22Rv1 (cell line): ENCODE measurements around the gene USP12.
"Not testable (repeated sequence)": the region's sequence is repeated elsewhere in the genome, so short reads cannot be mapped to it uniquely, and the experiment has no call there.

Experiments
- CTCF ChIP-seq: fragments of 450-650 bp; IDR thresholded peaks from 2 replicates; pipeline ENCODE4 v1.5.1; 2017; ENCODE audit warnings: mild to moderate bottlenecking
- ZFX ChIP-seq: fragments of 450-650 bp; IDR thresholded peaks from 2 replicates; pipeline ENCODE4 v1.6.1; 2017; ENCODE audit warnings: antibody characterized with exemption, borderline replicate concordance

DNA sequence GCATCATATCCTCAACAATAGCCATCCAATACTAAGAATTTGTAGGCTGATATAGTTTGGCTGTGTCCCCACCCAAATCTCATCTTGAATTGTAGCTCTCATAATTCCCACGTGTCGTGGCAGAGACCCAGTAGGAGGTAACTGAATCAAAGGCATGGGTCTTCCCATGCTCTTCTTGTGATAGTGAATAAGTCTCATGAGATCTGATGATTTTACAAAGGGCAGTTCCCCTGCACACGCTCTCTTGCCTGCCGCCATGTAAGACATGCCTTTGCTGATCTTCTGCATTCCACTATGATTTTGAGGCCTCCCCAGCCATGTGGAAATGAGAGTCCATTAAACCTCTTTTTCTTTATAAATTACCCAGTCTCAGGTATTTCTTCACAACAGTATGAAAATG lies 48.2 kb downstream of the USP12 start:
- TF ChIP-seq CTCF, ZFX: not testable (repeated sequence)
